ENCODE results near the gene MYH6.

Gene MYH6

DNA sequence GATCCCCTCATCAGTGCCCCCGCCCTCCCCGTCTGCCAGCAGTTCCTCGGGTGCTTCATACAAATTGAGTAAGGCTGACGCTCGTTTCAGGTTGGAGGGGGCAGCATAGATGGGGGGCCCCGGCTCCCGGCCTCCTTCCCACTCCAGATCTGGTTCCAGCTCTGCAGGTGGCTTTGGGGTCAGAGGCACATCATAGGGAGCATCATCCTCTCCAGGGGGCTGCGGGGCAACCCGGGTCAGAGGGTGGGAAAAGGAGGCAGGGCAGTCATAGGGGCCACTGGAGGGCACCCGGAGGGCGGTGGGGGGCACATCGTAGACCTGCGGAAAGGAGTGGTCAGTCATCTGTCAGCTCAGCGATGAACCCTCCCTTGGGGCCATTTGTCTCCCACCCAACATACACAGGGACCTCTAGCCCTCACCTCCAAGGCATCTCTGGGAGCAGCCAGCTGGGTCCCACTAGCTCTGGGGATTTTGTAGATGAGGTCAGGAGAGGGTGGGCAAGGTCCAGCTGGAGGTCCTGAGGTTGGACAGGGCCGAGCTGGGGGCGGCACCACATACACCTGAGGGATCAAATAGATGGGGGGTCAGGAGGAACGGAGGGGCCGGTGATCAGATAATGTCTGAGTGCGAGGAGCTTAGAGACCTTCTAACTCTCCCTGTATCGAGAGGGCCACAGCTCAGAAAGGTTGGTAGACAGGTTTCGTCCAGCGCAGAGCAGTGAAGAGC, 48.2 kb downstream of the MYH6 start:
- H3K9me3 Mint-ChIP-seq = no peaks in the 10 kb centered on the region
- no peak overlapping the region for H3K27ac Mint-ChIP-seq
- no peaks in the 10 kb centered on the region for H3K4me1 Mint-ChIP-seq (ENCODE audit: low read depth)
- no peak overlapping the region for H3K4me3 Mint-ChIP-seq
- peaks cover 25% of the 10 kb centered on the region for H3K27me3 Mint-ChIP-seq (ENCODE audit: low read depth)
- H3K36me3 Mint-ChIP-seq (ENCODE audit: low read depth) = no peaks in the 10 kb centered on the region

DNA sequence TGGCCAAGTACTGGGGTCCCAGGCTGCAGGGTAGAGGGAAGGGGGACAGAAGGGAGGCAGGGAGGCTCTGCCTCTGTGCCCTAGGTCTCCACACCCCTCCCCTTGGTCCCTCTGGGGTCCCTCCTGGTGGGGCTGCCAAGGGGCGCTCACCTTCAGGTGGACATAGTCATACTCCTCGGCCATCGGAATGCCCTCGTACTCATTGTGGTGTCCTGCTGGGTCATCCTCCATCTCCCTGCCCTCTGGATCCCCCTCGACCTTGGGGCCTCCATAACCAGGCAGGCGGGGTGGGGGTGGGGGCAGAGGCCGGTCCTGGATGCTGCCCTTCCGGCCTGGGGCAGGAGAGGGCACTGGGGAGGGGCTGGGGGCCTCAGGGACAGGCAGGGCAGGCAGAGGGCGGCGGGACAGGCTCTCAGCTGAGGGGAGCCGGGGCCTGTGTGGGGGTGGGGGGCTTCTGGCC, 48.9 kb downstream of the MYH6 start:
- Mint-ChIP-seq H3K9me3 (no peaks in the 10 kb centered on the region), H3K36me3 (ENCODE audit: low read depth) (no peaks in the 10 kb centered on the region), H3K27me3 (ENCODE audit: low read depth) (peaks cover 25% of the 10 kb centered on the region), H3K4me1 (ENCODE audit: low read depth) (no peaks in the 10 kb centered on the region), H3K27ac (no peak overlapping the region), H3K4me3 (no peak overlapping the region)

GRCh38 chr14:23358553-23359166, 49.4 kb downstream of the MYH6 start:
- Mint-ChIP-seq H3K27ac (no peak overlapping the region), H3K9me3 (no peaks in the 10 kb centered on the region), H3K27me3 (ENCODE audit: low read depth) (peaks cover 25% of the 10 kb centered on the region), H3K4me1 (ENCODE audit: low read depth) (no peaks in the 10 kb centered on the region), H3K4me3 (no peak overlapping the region), H3K36me3 (ENCODE audit: low read depth) (no peaks in the 10 kb centered on the region)

- H3K36me3 Mint-ChIP-seq (ENCODE audit: low read depth) = no peaks in the 10 kb centered on the region
Observed at GRCh38 chr14:23358042-23358441, 50.0 kb downstream of the MYH6 start.

DNA sequence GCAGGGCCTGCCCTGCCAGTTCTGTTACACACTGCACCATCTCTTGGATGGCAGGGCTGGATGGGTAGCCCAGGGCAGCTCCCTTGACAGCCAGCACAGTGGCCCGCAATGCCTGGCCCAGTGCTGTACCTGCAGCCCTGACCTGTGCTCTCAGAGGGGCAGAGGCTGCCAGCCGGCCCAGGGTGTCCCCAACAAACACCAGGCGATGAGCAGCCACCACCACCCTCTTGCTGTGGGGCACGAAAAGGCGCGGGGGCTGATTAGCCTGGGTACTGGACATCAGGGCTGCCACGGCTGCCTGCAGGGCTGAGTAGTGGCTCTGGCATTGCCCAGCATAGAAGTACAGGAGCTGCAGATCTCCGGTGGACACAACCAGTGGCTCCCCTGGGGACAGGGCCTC, 50.8 kb downstream of the MYH6 start:
- H3K4me3 Mint-ChIP-seq = no peak overlapping the region
- no peak overlapping the region for H3K27ac Mint-ChIP-seq
- H3K4me1 Mint-ChIP-seq (ENCODE audit: low read depth) = peaks cover 4% of the 10 kb centered on the region
- H3K9me3 Mint-ChIP-seq = no peaks in the 10 kb centered on the region
- H3K36me3 Mint-ChIP-seq (ENCODE audit: low read depth) = no peaks in the 10 kb centered on the region
- H3K27me3 Mint-ChIP-seq (ENCODE audit: low read depth) = peaks cover 33% of the 10 kb centered on the region

More at GRCh38 chr14:23358042-23358441, 50.0 kb downstream of the MYH6 start:
- Mint-ChIP-seq H3K27ac (no peak overlapping the region), H3K9me3 (no peaks in the 10 kb centered on the region), H3K4me1 (ENCODE audit: low read depth) (peaks cover 2% of the 10 kb centered on the region), H3K27me3 (ENCODE audit: low read depth) (peaks cover 28% of the 10 kb centered on the region), H3K4me3 (no peak overlapping the region)

DNA sequence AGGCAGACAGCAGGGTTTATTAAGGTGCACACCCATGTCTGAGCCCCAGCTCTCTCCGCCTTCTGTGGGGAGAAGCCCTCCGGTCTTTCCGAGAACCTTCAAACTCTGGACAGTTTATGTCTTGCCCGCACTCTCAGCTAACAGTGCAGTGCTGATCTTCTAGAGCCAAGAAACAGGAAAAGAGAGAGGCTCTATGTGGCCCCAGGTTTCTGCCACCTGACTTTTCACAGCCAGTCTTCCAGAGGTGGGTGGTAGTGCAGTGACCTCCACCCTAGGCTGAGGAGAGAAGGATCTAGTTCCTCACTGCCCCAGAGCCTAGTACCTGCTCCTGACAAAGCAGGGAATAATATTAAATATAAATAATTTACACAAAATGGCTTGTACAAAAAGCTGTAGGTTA, 51.4 kb downstream of the MYH6 start:
- H3K27me3 Mint-ChIP-seq (ENCODE audit: low read depth) = peaks cover 32% of the 10 kb centered on the region
- H3K27ac Mint-ChIP-seq = no peak overlapping the region
- peaks cover 4% of the 10 kb centered on the region for H3K4me1 Mint-ChIP-seq (ENCODE audit: low read depth)
- no peak overlapping the region for H3K4me3 Mint-ChIP-seq
- H3K36me3 Mint-ChIP-seq (ENCODE audit: low read depth) = no peaks in the 10 kb centered on the region
- H3K9me3 Mint-ChIP-seq = no peaks in the 10 kb centered on the region

GRCh38 chr14:23355871-23356435, 52.1 kb downstream of the MYH6 start:
- H3K4me3 Mint-ChIP-seq = no peak overlapping the region
- H3K4me1 Mint-ChIP-seq (ENCODE audit: low read depth) = peaks cover 4% of the 10 kb centered on the region
- H3K27me3 Mint-ChIP-seq (ENCODE audit: low read depth) = peaks cover 35% of the 10 kb centered on the region
- H3K27ac Mint-ChIP-seq = no peak overlapping the region
- no peaks in the 10 kb centered on the region for H3K9me3 Mint-ChIP-seq
- no peaks in the 10 kb centered on the region for H3K36me3 Mint-ChIP-seq (ENCODE audit: low read depth)

DNA sequence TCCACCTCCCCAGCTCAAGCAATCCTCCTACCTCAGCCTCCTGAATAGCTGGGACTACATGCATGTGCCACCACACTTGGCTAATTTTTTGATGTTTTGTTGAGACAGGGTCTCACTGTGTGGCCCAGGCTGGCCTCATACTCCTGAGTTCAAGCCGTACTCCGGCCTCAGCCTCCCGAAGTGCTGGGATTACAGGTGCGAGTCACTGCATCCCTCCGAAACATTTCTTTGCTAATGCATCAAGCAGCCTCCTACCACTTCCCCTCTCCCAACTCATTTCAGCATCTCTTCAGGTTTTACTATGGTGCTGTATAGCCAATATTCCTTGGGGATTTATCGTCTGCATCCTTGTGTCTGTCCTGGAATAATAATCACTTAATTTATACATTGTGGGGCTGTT, 53.1 kb downstream of the MYH6 start:
- peaks cover 2% of the 10 kb centered on the region for H3K36me3 Mint-ChIP-seq (ENCODE audit: low read depth)
- peaks cover 7% of the 10 kb centered on the region for H3K4me1 Mint-ChIP-seq (ENCODE audit: low read depth)
- H3K4me3 Mint-ChIP-seq = no peak overlapping the region
- H3K9me3 Mint-ChIP-seq = no peaks in the 10 kb centered on the region
- H3K27me3 Mint-ChIP-seq (ENCODE audit: low read depth) = peaks cover 45% of the 10 kb centered on the region
- H3K27ac Mint-ChIP-seq = no peak overlapping the region

DNA sequence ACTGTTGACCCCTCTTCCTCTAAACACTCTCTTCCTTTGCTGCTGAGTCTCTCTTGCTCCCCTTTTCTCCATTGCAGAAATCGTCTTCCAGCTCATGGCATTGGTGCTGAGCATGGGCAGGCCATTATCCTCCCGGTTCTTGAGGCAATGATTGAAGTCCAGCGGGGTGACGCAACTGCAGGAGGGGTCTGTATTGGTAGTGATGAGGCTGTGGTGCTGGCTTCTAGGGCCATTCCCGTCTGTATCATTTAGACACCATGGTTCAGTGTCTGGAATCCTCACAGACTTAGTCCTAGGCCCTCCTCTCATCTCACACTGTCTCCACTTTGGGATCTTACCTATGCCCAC, 54.7 kb downstream of the MYH6 start:
- Mint-ChIP-seq H3K4me1 (ENCODE audit: low read depth) (peaks cover 7% of the 10 kb centered on the region), H3K9me3 (no peaks in the 10 kb centered on the region), H3K4me3 (peak overlapping the region; percentile 72), H3K27ac (no peak overlapping the region), H3K27me3 (ENCODE audit: low read depth) (peaks cover 45% of the 10 kb centered on the region), H3K36me3 (ENCODE audit: low read depth) (peaks cover 2% of the 10 kb centered on the region)

- peaks cover 7% of the 10 kb centered on the region for H3K4me1 Mint-ChIP-seq (ENCODE audit: low read depth)
- no peaks in the 10 kb centered on the region for H3K9me3 Mint-ChIP-seq
- H3K36me3 Mint-ChIP-seq (ENCODE audit: low read depth) = peaks cover 2% of the 10 kb centered on the region
- H3K4me3 Mint-ChIP-seq = peak within 1 kb of the TSS; percentile 72
- H3K27me3 Mint-ChIP-seq (ENCODE audit: low read depth) = peaks cover 45% of the 10 kb centered on the region
- H3K27ac Mint-ChIP-seq = no peak within 1 kb of the TSS
Observed at GRCh38 chr14:23352506-23353432, 55.3 kb downstream of the MYH6 start, which contains the start of gene SLC22A17. Gene SLC22A17 (minus strand): TSS chr14:23352887.

DNA sequence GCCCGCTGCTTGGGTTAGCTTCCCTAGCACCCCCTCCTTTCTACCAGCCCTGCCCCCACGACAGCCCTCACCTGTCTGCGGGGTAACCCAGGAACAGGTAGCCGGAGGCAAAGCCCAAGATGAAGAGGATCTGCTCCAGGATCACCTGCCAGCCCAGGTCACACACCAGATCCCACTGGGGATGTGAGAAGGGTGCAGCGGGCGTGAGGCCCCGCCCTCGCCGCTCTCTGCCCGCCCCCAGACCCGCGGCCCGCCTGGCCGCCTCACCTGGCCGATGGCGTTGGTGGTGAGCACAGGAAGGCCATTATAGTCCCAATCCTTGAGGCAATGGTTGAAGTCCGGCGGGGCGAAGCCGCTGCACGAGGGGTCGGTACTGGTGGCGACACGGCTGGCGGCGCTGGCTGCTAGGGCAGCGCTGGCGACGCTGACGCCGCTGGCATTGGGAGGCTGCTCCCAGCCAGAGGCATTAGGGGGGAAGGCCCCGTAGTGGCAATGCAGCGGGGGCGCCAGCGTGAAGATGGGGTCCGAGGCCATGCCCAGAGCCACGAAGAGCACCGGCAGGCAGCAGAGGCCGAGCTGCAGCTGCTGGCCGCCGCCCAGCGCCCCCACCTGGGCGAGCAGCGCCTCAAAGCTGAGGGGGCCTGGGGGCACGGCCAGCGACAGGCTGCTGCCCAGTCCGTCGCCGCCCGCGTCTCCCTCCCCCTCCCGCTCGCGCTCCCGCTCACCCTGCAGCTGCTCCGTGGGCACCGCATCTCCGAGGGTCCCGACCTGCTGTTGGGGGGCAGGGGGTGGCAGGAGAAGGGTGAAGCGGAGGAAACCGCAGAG, 56.2 kb downstream of the MYH6 start:
- Mint-ChIP-seq H3K27ac (no peak overlapping the region), H3K36me3 (ENCODE audit: low read depth) (peaks cover 2% of the 10 kb centered on the region), H3K4me3 (peak overlapping the region; percentile 66), H3K27me3 (ENCODE audit: low read depth) (peaks cover 45% of the 10 kb centered on the region), H3K4me1 (ENCODE audit: low read depth) (peaks cover 7% of the 10 kb centered on the region), H3K9me3 (no peaks in the 10 kb centered on the region)

DNA sequence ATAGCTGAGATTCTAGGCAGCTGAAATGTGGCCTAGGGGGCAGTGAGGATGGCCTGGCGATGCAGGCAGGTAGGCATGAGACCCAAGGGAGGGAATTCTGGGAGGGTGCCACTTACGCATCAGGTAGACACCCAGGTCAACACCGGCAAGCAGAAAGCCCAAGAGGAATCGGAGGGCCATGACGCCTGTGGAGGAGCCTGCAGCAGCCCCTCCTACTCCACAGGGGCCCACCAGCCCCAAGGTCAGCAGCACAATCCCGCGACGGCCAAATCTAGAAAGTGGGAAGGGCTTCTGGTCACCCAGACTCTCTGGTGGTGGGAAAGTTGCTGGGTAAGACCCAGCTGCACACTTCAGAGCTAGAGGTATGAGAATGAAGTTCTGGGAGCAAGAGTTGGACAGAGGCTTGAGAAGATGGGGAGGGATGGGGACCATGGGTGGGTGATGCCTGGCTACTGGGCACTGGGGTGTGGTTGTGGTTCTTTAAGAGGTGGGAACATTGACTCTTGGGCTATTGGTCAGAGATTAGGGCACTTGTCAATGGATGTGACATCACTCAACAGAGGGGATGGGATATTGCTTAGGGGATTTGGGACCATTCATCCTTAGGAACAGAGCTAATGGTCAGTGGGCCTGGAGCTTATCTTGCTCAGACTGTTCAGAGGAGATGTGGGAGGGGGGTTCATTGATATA, 58.8 kb downstream of the MYH6 start:
- H3K36me3 Mint-ChIP-seq (ENCODE audit: low read depth) = peaks cover 2% of the 10 kb centered on the region
- H3K27ac Mint-ChIP-seq = no peak overlapping the region
- no peak overlapping the region for H3K4me3 Mint-ChIP-seq
- peaks cover 33% of the 10 kb centered on the region for H3K27me3 Mint-ChIP-seq (ENCODE audit: low read depth)
- H3K9me3 Mint-ChIP-seq = no peaks in the 10 kb centered on the region
- H3K4me1 Mint-ChIP-seq (ENCODE audit: low read depth) = peaks cover 7% of the 10 kb centered on the region

DNA sequence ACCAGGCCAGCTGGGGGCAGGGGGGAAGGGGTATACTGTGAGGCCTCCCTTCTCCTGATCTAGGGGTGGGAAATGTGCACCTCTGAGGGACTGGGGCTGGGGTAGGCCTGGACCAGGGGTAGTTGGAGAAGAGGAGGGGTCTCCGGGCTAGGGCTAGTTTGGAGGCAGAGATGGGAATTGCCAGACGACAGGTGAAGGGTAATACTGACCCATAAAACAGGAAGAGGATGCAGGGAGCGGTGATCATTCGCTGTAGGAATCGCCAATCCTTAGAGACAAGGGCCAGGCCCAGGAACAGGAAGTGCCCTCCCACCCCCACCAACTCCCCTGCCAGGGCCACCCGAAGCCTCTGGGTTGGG, 59.8 kb downstream of the MYH6 start:
- Mint-ChIP-seq H3K27ac (no peak overlapping the region), H3K4me1 (ENCODE audit: low read depth) (peaks cover 5% of the 10 kb centered on the region), H3K9me3 (no peaks in the 10 kb centered on the region), H3K36me3 (ENCODE audit: low read depth) (peaks cover 2% of the 10 kb centered on the region), H3K27me3 (ENCODE audit: low read depth) (peaks cover 25% of the 10 kb centered on the region), H3K4me3 (no peak overlapping the region)
